ENCODE measurements around the gene GRID2.
"Not testable (repeated sequence)": the region's sequence is repeated elsewhere in the genome, so short reads cannot be mapped to it uniquely, and the experiment has no call there.

The GRID2 gene

GRCh38 chr4:92305878-92306520, 2.2 kb downstream of the GRID2 start:
- DNase-seq, result no peak

GRCh38 chr4:92307181-92307580, 3.4 kb downstream of the GRID2 start:
- DNase-seq, result no peak

- DNase-seq, result no peak
Observed at GRCh38 chr4:92307866-92308265, 4.1 kb downstream of the GRID2 start.

GRCh38 chr4:92317047-92317446, 13.3 kb downstream of the GRID2 start:
- DNase-seq, result no peak

- no peak for DNase-seq
Observed at GRCh38 chr4:92328095-92328494, 24.3 kb downstream of the GRID2 start.

GRCh38 chr4:92333016-92333415, 29.2 kb downstream of the GRID2 start:
- DNase-seq, result no peak

- no peak for DNase-seq
Observed at GRCh38 chr4:92334716-92335350, 31.1 kb downstream of the GRID2 start.

- no peak for DNase-seq
Observed at GRCh38 chr4:92339676-92340075, 35.9 kb downstream of the GRID2 start.

GRCh38 chr4:92344216-92344615, 40.5 kb downstream of the GRID2 start:
- DNase-seq, result no peak

- DNase-seq, result no peak
Observed at GRCh38 chr4:92346289-92346688, 42.5 kb downstream of the GRID2 start.

GRCh38 chr4:92357966-92358365, 54.2 kb downstream of the GRID2 start:
- DNase-seq, result no peak

- DNase-seq, result no peak
Observed at GRCh38 chr4:92359491-92359890, 55.7 kb downstream of the GRID2 start.

GRCh38 chr4:92362028-92362427, 58.3 kb downstream of the GRID2 start:
- DNase-seq, result no peak

- no peak for DNase-seq
Observed at GRCh38 chr4:92368653-92369052, 64.9 kb downstream of the GRID2 start.

GRCh38 chr4:92381616-92382015, 77.8 kb downstream of the GRID2 start:
- DNase-seq, result no peak

GRCh38 chr4:92382128-92382527, 78.4 kb downstream of the GRID2 start:
- no peak for DNase-seq

GRCh38 chr4:92387459-92388069, 83.8 kb downstream of the GRID2 start:
- peak; percentile 24 for DNase-seq

- no peak for DNase-seq
Observed at GRCh38 chr4:92399032-92399431, 95.3 kb downstream of the GRID2 start.

- not testable (repeated sequence) for DNase-seq
Observed at GRCh38 chr4:92403525-92403924, 99.8 kb downstream of the GRID2 start.

GRCh38 chr4:92406488-92406887, 102.7 kb downstream of the GRID2 start:
- DNase-seq, result no peak

- DNase-seq, result no peak
Observed at GRCh38 chr4:92421920-92422319, 118.2 kb downstream of the GRID2 start.

GRCh38 chr4:92433272-92433758, 129.5 kb downstream of the GRID2 start:
- DNase-seq, result no peak

- DNase-seq, result not testable (repeated sequence)
Observed at GRCh38 chr4:92438722-92439121, 135.0 kb downstream of the GRID2 start.

GRCh38 chr4:92442131-92442530, 138.4 kb downstream of the GRID2 start:
- not testable (repeated sequence) for DNase-seq
